Activated CD8-positive, alpha-beta memory T cell treated with anti-CD3 and anti-CD28 coated beads for 36 hours (primary cell): ENCODE results near the gene PARVB. TPM values are rescaled to one million over a fixed set of nuclear protein-coding genes. Genes with fewer than 3 reads are reported as not detected.

Source experiments
- CTCF ChIA-PET: fragments of 350-600 bp; sonication (Branson Sonifier 250); formaldehyde crosslinking; loops from one replicate; lab custom pipeline; 2021; ENCODE audit warnings: antibody characterized with exemption; lab: Charles Lee
- POLR2A ChIA-PET: fragments of 350-600 bp; sonication (Branson Sonifier 250); formaldehyde crosslinking; loops from one replicate; lab custom pipeline; 2021; ENCODE audit warnings: antibody characterized with exemption; lab: Charles Lee
- total RNA-seq, 2 experiments: library from RNA; stranded (reverse); gene quantifications; one replicate each; pipeline ENCODE4 v1.2.3, GENCODE V29; 2021

Gene PARVB
- total RNA-seq, 2 experiments from 2014 or later, result 94.0 to 101 TPM

DNA sequence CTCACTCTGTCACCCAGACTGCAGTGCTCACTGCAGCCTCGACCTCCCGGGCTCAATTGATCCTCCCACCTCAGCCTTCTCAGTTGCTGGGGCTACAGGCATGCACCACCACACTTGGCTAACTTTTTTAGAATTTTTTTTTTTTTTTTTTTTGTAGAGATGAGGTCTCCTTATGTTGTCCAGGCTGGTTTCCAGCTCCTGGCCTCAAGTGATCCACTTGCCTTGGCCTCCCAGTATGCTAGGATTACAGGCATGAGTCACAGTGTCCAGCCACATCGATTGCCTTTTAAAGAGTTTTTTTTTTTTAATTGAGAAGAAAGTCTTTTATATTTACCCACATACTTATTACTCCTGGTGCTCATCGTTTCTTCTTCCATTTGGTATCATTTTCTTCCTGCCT lies 186.6 kb downstream of the PARVB start:
- ChIA-PET POLR2A (no interaction called here), CTCF (interaction anchor here (0.7 to 1.3 kb wide), 2 partner anchors 15 to 360 kb away, joined by 3 read pairs; no protein-coding TSS in a partner anchor)

- CTCF ChIA-PET, result interaction anchor here (1.3 kb wide), 1 partner anchor 16 kb away, joined by 3 read pairs; no protein-coding TSS in a partner anchor
- POLR2A ChIA-PET, result interaction anchor here (0.6 kb wide), 1 partner anchor 19 kb away, joined by 3 read pairs; no protein-coding TSS in a partner anchor
Observed at GRCh38 chr22:44211256-44211945, 187.3 kb downstream of the PARVB start.

GRCh38 chr22:44211946-44212930 lies 188.1 kb downstream of the PARVB start:
- CTCF ChIA-PET, result no interaction called here
- POLR2A ChIA-PET, result interaction anchor here (0.6 kb wide), 1 partner anchor 20 kb away, joined by 3 read pairs; no protein-coding TSS in a partner anchor

- CTCF ChIA-PET, result interaction anchor here (0.6 kb wide), 1 partner anchor 78 kb away, joined by 3 read pairs; no protein-coding TSS in a partner anchor
- POLR2A ChIA-PET, result no interaction called here
Observed at GRCh38 chr22:44212936-44213335, 188.8 kb downstream of the PARVB start.

GRCh38 chr22:44213489-44214043 lies 189.5 kb downstream of the PARVB start:
- ChIA-PET CTCF (interaction anchor here (0.6 kb wide), 1 partner anchor 77 kb away, joined by 3 read pairs; no protein-coding TSS in a partner anchor), POLR2A (no interaction called here)

DNA sequence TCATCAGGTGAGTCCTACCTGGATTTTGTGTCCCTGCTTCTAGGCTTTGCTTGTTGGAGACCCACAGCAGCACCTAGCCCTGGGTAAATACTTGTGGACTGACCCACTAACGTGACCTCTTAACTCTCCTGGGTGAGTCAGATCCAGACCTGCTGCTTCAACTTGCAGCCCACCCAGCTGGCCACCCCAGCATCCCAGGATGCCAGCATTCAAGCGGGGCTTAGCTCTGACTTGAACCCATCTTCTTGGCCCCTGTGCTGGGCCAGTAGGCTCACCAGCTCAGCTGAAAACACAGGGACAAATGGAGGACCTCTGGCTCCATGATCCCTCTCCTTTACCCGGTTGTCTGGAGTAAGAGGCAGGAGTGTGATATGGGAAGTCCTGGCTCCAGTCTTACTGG lies 190.1 kb downstream of the PARVB start:
- ChIA-PET CTCF (no interaction called here), POLR2A (no interaction called here)

DNA sequence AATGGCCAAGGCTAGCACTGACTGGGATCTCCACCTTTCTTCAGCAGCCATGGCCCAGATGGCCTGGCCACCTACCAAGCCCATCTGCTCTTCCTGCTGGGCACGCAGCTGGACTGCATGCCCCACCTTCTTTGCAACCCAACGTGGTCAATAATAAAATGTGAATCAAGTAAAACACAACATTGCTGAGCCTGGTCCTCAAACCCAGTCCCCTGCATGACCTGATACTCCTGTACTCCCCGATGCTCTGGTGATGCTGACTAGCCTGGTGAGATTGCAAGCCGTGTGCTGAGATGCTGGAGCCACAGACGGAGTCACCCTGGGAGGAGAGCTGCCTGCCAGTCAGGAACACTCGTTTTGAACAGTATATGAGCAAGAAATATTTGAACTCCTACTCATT lies 190.7 kb downstream of the PARVB start:
- ChIA-PET CTCF (no interaction called here), POLR2A (no interaction called here)

DNA sequence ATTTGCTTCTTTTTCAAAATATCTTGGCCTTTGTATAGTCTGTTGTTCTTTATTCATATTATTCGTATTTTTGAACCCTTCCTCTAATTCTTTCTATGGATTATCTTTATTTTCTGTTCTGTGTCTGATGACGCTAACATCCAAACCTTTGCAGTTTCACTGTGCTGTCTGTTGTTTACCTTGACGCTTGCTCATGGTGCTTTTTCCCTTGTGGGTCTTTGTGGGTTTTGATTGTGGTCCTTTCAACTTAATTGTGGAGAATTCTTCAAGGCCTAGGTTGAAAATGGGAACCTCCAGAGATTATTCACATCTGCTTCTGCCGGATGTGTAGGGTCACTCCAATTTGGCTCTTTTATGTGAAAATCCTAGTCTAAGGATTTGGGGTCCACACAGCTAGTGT lies 191.2 kb downstream of the PARVB start:
- CTCF ChIA-PET, result no interaction called here
- POLR2A ChIA-PET, result no interaction called here

- CTCF ChIA-PET, result interaction anchor here (1.2 kb wide), 1 partner anchor 136 kb away, joined by 3 read pairs; no protein-coding TSS in a partner anchor
- POLR2A ChIA-PET, result no interaction called here
Observed at GRCh38 chr22:44217346-44217745, 193.2 kb downstream of the PARVB start.

- CTCF ChIA-PET, result interaction anchor here (1.2 kb wide), 1 partner anchor 137 kb away, joined by 3 read pairs; no protein-coding TSS in a partner anchor
- POLR2A ChIA-PET, result no interaction called here
Observed at GRCh38 chr22:44218071-44218470, 194.0 kb downstream of the PARVB start.

GRCh38 chr22:44219101-44219870 lies 195.2 kb downstream of the PARVB start:
- ChIA-PET POLR2A (no interaction called here), CTCF (no interaction called here)

- ChIA-PET CTCF (no interaction called here), POLR2A (no interaction called here)
Observed at GRCh38 chr22:44220727-44221680, 196.9 kb downstream of the PARVB start.

DNA sequence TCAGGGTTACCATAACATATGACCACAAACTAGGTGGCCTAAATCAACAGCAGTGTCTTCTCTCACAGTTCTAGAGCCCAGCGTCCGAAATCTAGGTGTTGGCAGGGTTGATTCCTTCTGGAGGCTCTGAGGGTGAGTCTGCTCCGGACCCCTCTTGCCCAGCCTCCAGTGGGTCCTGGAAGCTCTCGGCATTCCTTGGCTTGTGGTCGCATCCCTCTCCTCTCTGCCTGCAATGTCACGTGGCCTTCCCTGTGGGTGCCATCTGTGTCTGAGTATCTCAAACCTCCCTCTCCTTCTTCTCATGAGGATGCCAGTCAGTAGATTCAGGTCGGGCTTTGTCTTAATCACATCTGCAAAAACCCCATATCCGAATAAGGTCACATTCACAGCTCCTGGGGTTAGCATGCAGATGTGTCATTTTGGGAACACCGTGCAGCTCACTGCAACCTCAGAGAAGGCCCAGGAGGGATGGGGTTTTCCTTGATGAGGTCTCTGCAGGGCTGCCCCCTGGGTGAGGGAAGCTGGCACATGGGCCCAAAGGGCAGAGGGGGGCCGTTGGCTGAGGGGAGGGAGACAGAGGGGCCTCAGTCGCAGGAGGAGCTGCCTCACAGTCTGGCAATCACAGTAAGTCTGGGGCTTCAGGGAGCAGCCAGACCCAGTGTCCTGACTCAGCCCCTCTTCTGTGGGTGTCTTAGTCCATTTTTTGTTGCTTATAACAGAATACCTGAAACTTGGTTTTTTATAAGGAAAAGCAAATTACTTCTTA lies 197.8 kb downstream of the PARVB start:
- POLR2A ChIA-PET, result no interaction called here

More for the DNA sequence above, 197.8 kb downstream of the PARVB start:
- CTCF ChIA-PET, result no interaction called here
